Left lung (tissue), 10 donors: Measurements from ENCODE around the gene PRTFDC1. TPM values are rescaled to one million over a fixed set of nuclear protein-coding genes. Genes with fewer than 3 reads are reported as not detected.

Experiments used
- ATAC-seq: fragments of 200-7000 bp; cut with Tn5 transposase; one replicate; pipeline ENCODE4 v1.9.1; 2020; ENCODE audit warnings: moderate library complexity
- DNase-seq, 4 donors: peaks; one replicate each; pipeline ENCODE4 v3.0.0-alpha.2; 2013 to 2020
- H3K27ac ChIP-seq, 2 donors: fragments of 200-600 bp; sonication (generic) in 1 of 2; one replicate each; pipeline versions ENCODE4 v1.5.0 to v1.8.0; 2020 to 2021
- H3K27me3 ChIP-seq, 2 donors: fragments of 200-600 bp; sonication (generic) in 1 of 2; one replicate each; pipeline versions ENCODE4 v1.5.0 to v1.8.0; 2020 to 2021
- H3K36me3 ChIP-seq, 2 donors: fragments of 200-600 bp; sonication (generic) in 1 of 2; one replicate each; pipeline versions ENCODE4 v1.5.0 to v1.8.0; 2020 to 2021
- H3K4me1 ChIP-seq, 2 donors: fragments of 200-600 bp; one replicate each; pipeline ENCODE4 v1.8.0; 2021
- H3K4me3 ChIP-seq, 2 donors: fragments of 200-600 bp; sonication (generic) in 1 of 2; one replicate each; pipeline versions ENCODE4 v1.5.0 to v1.8.0; 2020 to 2021; ENCODE audit warnings: mild to moderate bottlenecking in 1 of 2
- H3K9me3 ChIP-seq, 2 donors: fragments of 200-600 bp; sonication (generic) in 1 of 2; one replicate each; pipeline versions ENCODE4 v1.5.0 to v1.8.0; 2020 to 2021
- CTCF ChIP-seq, 2 donors: fragments of 200-600 bp; sonication (generic) in 1 of 2; IDR thresholded peaks; one replicate each; pipeline versions ENCODE4 v1.5.0 to v1.8.0; 2021; ENCODE audit warnings: antibody characterized with exemption in 2 of 2
- intact Hi-C, 2 donors: fragments of 100-400 bp; cut with DNase I; formaldehyde crosslinking; loops; one replicate each; pipeline versions ENCODE4 v1.11.2 to v1.14.2; 2022
- polyA plus RNA-seq, 6 donors: library from polyadenylated mRNA; unstranded; fragments of 120-200 nt; gene quantifications; one replicate each; pipeline ENCODE4 v1.2.1, GENCODE V29; 2013; ENCODE audit not compliant: insufficient read length in 6 of 6
- total RNA-seq, 2 donors: library from RNA; stranded (reverse); fragmentation: NEBNext Ultra II Directional; extraction: Animal tissue kit (Norgen Biotek cat#: 25700); gene quantifications; one replicate each; pipeline ENCODE4 v1.2.1, GENCODE V29; 2021
- donor health status: DM: no; HTN: yes; CAD: no.
- donor health status: DM: no; HTN: no; CAD: no.

PRTFDC1 gene
- total and polyA plus RNA-seq, 8 donors, result 5.2 to 69.7 (median 49.5) TPM

DNA sequence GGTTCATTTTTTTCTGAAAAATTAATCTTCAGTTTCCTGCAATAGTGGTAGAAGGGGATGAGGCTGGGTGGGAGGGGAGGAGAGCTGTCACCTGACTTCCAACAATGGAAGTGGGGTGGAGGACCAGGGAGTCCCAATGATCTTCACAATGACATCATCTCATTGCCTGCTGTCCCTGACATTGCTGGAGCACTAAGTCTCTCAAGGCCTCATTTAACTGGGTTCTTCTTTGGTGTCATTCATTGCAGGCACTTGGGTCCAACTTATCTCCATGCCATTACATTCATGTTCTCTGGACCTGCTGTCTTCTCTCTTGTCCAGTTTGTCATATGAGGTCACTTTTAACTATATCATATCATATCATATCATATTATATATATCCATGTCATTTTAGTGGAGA, 34.4 kb downstream of the PRTFDC1 start:
- H3K27me3 ChIP-seq, result no peaks in the 10 kb centered on the region
- no peak overlapping the region for H3K4me3 ChIP-seq
- no peak for DNase-seq
- no peak overlapping the region for H3K27ac ChIP-seq
- no peaks in the 10 kb centered on the region for H3K9me3 ChIP-seq
- H3K36me3 ChIP-seq, result no peaks in the 10 kb centered on the region
- H3K4me1 ChIP-seq, result peaks cover 0 to 12% of the 10 kb centered on the region in 2 donors
- no peak for TF ChIP-seq CTCF (IDR thresholded peaks at IDR 0.05)
- intact Hi-C loops, result no loop called here
- ATAC-seq, result no peak

- DNase-seq (no peak), ATAC-seq (no peak)
- H3K9me3 ChIP-seq, result no peaks in the 10 kb centered on the region
- no peak overlapping the region for H3K27ac ChIP-seq
- H3K4me3 ChIP-seq, result no peak overlapping the region
- TF ChIP-seq CTCF (IDR thresholded peaks at IDR 0.05), result no peak
- no peaks in the 10 kb centered on the region for H3K36me3 ChIP-seq
- H3K4me1 ChIP-seq, result peaks cover 0 to 12% of the 10 kb centered on the region in 2 donors
- intact Hi-C loops, result no loop called here
- H3K27me3 ChIP-seq, result no peaks in the 10 kb centered on the region
Measured at GRCh38 chr10:24917493-24917892, 34.9 kb downstream of the PRTFDC1 start.

DNA sequence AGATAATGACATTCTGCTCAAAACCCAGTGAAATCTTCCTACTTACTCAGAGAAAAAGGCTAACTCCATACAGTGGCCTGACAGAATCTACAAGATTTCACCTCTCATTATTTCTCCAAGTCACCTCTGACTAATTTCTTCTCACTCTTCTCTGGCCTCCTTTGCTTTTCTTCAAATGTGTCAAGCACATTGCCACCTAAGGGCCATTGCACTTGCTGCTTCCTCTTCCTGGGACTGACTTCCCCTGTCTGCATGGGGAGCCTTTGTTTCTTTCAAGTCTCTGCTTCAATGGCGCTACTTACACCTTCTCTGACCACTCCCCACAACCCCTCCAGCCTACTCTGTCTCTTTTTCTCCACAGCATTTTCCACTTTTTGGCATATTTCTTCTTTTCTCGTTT, 36.0 kb downstream of the PRTFDC1 start:
- Histone ChIP-seq H3K27me3 (no peaks in the 10 kb centered on the region), H3K9me3 (no peaks in the 10 kb centered on the region), H3K27ac (no peak overlapping the region), H3K4me1 (peaks cover 0 to 16% of the 10 kb centered on the region in 2 donors), H3K36me3 (no peaks in the 10 kb centered on the region), H3K4me3 (no peak overlapping the region)
- ATAC-seq (no peak), DNase-seq (no peak)
- intact Hi-C loops, result no loop called here
- no peak for TF ChIP-seq CTCF (IDR thresholded peaks at IDR 0.05)

DNA sequence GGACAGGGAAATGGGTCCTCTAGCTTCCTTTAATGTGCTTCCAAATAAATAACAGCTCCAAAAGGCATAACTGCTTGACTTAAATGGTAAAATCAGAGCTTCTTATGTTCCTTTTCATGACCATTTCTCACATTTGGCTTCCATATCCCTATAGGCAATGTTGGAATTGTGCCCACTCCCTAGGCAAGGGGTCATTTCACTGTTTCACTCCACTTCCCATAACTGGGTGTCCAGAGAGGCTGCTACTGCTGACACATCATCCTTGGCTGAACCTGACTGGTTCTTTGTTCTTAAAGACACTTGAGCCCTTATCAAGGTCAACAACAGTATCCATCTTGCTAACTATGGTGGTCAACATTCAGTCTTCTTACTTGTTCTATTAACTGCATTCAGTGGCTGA, 37.1 kb downstream of the PRTFDC1 start:
- no peak overlapping the region for H3K27ac ChIP-seq
- DNase-seq (no peak), ATAC-seq (no peak)
- no peaks in the 10 kb centered on the region for H3K27me3 ChIP-seq
- no peak for TF ChIP-seq CTCF (IDR thresholded peaks at IDR 0.05)
- no peaks in the 10 kb centered on the region for H3K9me3 ChIP-seq
- peaks cover 0 to 7% of the 10 kb centered on the region in 2 donors for H3K4me1 ChIP-seq
- no peaks in the 10 kb centered on the region for H3K36me3 ChIP-seq
- no peak overlapping the region for H3K4me3 ChIP-seq
- intact Hi-C loops, result no loop called here

- H3K27ac ChIP-seq, result no peak overlapping the region
- peaks cover 0 to 7% of the 10 kb centered on the region in 2 donors for H3K4me1 ChIP-seq
- H3K27me3 ChIP-seq, result no peaks in the 10 kb centered on the region
- intact Hi-C loops, result no loop called here
- no peaks in the 10 kb centered on the region for H3K9me3 ChIP-seq
- no peak for DNase-seq
- no peak overlapping the region for H3K4me3 ChIP-seq
- no peak for ATAC-seq
- H3K36me3 ChIP-seq, result no peaks in the 10 kb centered on the region
- no peak for TF ChIP-seq CTCF (IDR thresholded peaks at IDR 0.05)
Measured at GRCh38 chr10:24914148-24914547, 38.3 kb downstream of the PRTFDC1 start.
